ENCODE data around the gene PLCG2.

- TF ChIP-seq CTCF (IDR thresholded peaks at IDR 0.05; ENCODE audit: borderline replicate concordance, extremely low read depth, low read length, poor library complexity, severe bottlenecking) (no peak), EZH2 (IDR thresholded peaks at IDR 0.05; ENCODE audit: borderline replicate concordance, low read depth, low read length, severe bottlenecking) (no peak)
Measured at GRCh38 chr16:81891736-81892364, 112.8 kb downstream of the PLCG2 start.

All from DND-41 (cell line).